Measurements from ENCODE around the gene CCDC85C.

The CCDC85C gene

GRCh38 chr14:99452968-99453367, 151.0 kb downstream of the CCDC85C start:
- peaks cover 32% of the 10 kb centered on the region for H3K36me3 ChIP-seq (ENCODE audit: control insufficient read depth, low read depth, low read length)

GRCh38 chr14:99451234-99451633, 152.8 kb downstream of the CCDC85C start:
- Histone ChIP-seq H3K9me3 (ENCODE audit: control insufficient read depth, low read depth, low read length) (no peaks in the 10 kb centered on the region), H3K27ac (ENCODE audit: low read length) (no peak overlapping the region), H3K36me3 (ENCODE audit: control insufficient read depth, low read depth, low read length) (peaks cover 24% of the 10 kb centered on the region), H3K4me3 (ENCODE audit: low read length) (no peak overlapping the region), H3K4me1 (ENCODE audit: control insufficient read depth, low read depth, low read length) (no peaks in the 10 kb centered on the region), H3K9ac (ENCODE audit: low read length) (no peak overlapping the region), H3K27me3 (ENCODE audit: control insufficient read depth, insufficient read depth, low read length) (no peaks in the 10 kb centered on the region)

More at GRCh38 chr14:99452968-99453367, 151.0 kb downstream of the CCDC85C start:
- Histone ChIP-seq H3K27me3 (ENCODE audit: control insufficient read depth, insufficient read depth, low read length) (no peaks in the 10 kb centered on the region), H3K9me3 (ENCODE audit: control insufficient read depth, low read depth, low read length) (no peaks in the 10 kb centered on the region), H3K4me1 (ENCODE audit: control insufficient read depth, low read depth, low read length) (no peaks in the 10 kb centered on the region), H3K27ac (ENCODE audit: low read length) (no peak overlapping the region), H3K9ac (ENCODE audit: low read length) (no peak overlapping the region), H3K4me3 (ENCODE audit: low read length) (no peak overlapping the region)

- no peak overlapping the region for H3K27ac ChIP-seq (ENCODE audit: low read length)
- peaks cover 20% of the 10 kb centered on the region for H3K36me3 ChIP-seq (ENCODE audit: control insufficient read depth, low read depth, low read length)
- H3K27me3 ChIP-seq (ENCODE audit: control insufficient read depth, insufficient read depth, low read length), result no peaks in the 10 kb centered on the region
- no peaks in the 10 kb centered on the region for H3K9me3 ChIP-seq (ENCODE audit: control insufficient read depth, low read depth, low read length)
- H3K9ac ChIP-seq (ENCODE audit: low read length), result no peak overlapping the region
- H3K4me1 ChIP-seq (ENCODE audit: control insufficient read depth, low read depth, low read length), result no peaks in the 10 kb centered on the region
- no peak overlapping the region for H3K4me3 ChIP-seq (ENCODE audit: low read length)
These were observed 153.7 kb downstream of the CCDC85C start for GRCh38 chr14:99450266-99450665.
